Neural cell (in vitro differentiated cells): ENCODE measurements around the gene ASPSCR1. TPM values are rescaled to one million over a fixed set of nuclear protein-coding genes. Genes with fewer than 3 reads are reported as not detected.

ENCODE experiments used
- H2AFZ ChIP-seq: fragments of 200-600, 300-800 bp; sonication (generic), shearing (Covaris generic); 2 replicates; pipeline ENCODE4 v1.6.0; 2014; ENCODE audit warnings: low read depth, mild to moderate bottlenecking, antibody characterized with exemption, low read length, moderate library complexity
- H3F3A ChIP-seq: fragments of 200-600 bp; shearing (Covaris generic); 2 replicates; pipeline ENCODE4 v1.6.1; 2016; ENCODE audit warnings: mild to moderate bottlenecking, moderate library complexity, mixed read lengths, antibody characterized with exemption, low read length; ENCODE audit not compliant: insufficient read depth, poor library complexity, severe bottlenecking
- H3K27ac ChIP-seq: fragments of 200-600, 300-800 bp; sonication (generic), shearing (Covaris generic); 2 replicates; pipeline ENCODE4 v1.5.1; 2014; ENCODE audit warnings: mild to moderate bottlenecking, low read length, moderate library complexity
- H3K27me3 ChIP-seq: fragments of 300-800, 200-600 bp; sonication (generic), shearing (Covaris generic); 2 replicates; pipeline ENCODE4 v1.6.0; 2014; ENCODE audit warnings: mild to moderate bottlenecking, low read depth, low read length, moderate library complexity; ENCODE audit not compliant: insufficient read depth
- H3K36me3 ChIP-seq: fragments of 300-800, 200-600 bp; sonication (generic), shearing (Covaris generic); 2 replicates; pipeline ENCODE4 v1.5.1; 2014; ENCODE audit warnings: mild to moderate bottlenecking, antibody characterized with exemption, low read length, moderate library complexity; ENCODE audit not compliant: insufficient read depth
- H3K4me2 ChIP-seq: fragments of 300-800, 200-600 bp; sonication (generic), shearing (Covaris generic); 2 replicates; pipeline ENCODE4 v1.6.0; 2014; ENCODE audit warnings: mild to moderate bottlenecking, low read length
- H3K4me3 ChIP-seq: fragments of 300-800, 200-600 bp; sonication (generic), shearing (Covaris generic); 2 replicates; pipeline ENCODE4 v1.5.1; 2014; ENCODE audit warnings: mild to moderate bottlenecking, low read length, moderate library complexity
- H3K79me2 ChIP-seq: fragments of 200-600 bp; shearing (Covaris generic); replicated peaks from 2 replicates; pipeline ENCODE4 v1.6.0; 2014; ENCODE audit warnings: mild to moderate bottlenecking, low read length, moderate library complexity; ENCODE audit not compliant: insufficient read depth
- H3K9ac ChIP-seq: fragments of 300-800, 200-600 bp; sonication (generic), shearing (Covaris generic); 2 replicates; pipeline ENCODE4 v1.6.1; 2016; ENCODE audit warnings: mild to moderate bottlenecking, low read length, mixed read lengths
- H3K9me2 ChIP-seq: fragments of 200-600 bp; shearing (Covaris generic); 2 replicates; pipeline ENCODE4 v1.6.1; 2016; ENCODE audit warnings: mild to moderate bottlenecking, low read length, mixed read lengths; ENCODE audit not compliant: insufficient read depth
- H3K9me3 ChIP-seq: fragments of 200-600, 300-800 bp; sonication (generic), shearing (Covaris generic); 2 replicates; pipeline ENCODE4 v1.6.1; 2016; ENCODE audit warnings: mild to moderate bottlenecking, mixed run types, low read length, moderate library complexity, mixed read lengths
- H4K20me1 ChIP-seq: fragments of 200-600 bp; shearing (Covaris generic); 2 replicates; pipeline ENCODE4 v1.6.1; 2016; ENCODE audit warnings: mild to moderate bottlenecking, mixed run types; ENCODE audit not compliant: insufficient read depth
- CTCF ChIP-seq: fragments of 450-650 bp; IDR thresholded peaks from 2 replicates; pipeline ENCODE4 v1.5.1; 2014; ENCODE audit warnings: antibody characterized with exemption, mild to moderate bottlenecking, moderate library complexity; ENCODE audit not compliant: poor library complexity, severe bottlenecking
- EP300 ChIP-seq: fragments of 450-650 bp; conservative IDR thresholded peaks from 2 replicates; pipeline ENCODE4 v1.6.1; 2014; ENCODE audit warnings: antibody characterized with exemption, mild to moderate bottlenecking, moderate library complexity; ENCODE audit not compliant: poor library complexity, severe bottlenecking
- EZH2 ChIP-seq: fragments of 200-600, 300-800 bp; shearing (Covaris generic), sonication (generic); IDR thresholded peaks from 2 replicates; pipeline ENCODE4 v1.6.1; 2014; ENCODE audit warnings: antibody characterized with exemption, low read length, borderline replicate concordance, mild to moderate bottlenecking; ENCODE audit not compliant: insufficient read depth, poor library complexity, severe bottlenecking
- MXI1 ChIP-seq: fragments of 450-650 bp; conservative IDR thresholded peaks from 2 replicates; pipeline ENCODE4 v1.6.1; 2014; ENCODE audit warnings: antibody characterized with exemption, mild to moderate bottlenecking; ENCODE audit not compliant: poor library complexity, severe bottlenecking
- POLR2AphosphoS5 ChIP-seq: IDR thresholded peaks from 2 replicates; pipeline ENCODE4 v1.6.1; 2012
- RAD21 ChIP-seq: fragments of 450-650 bp; conservative IDR thresholded peaks from 2 replicates; pipeline ENCODE4 v1.6.1; 2014; ENCODE audit warnings: antibody characterized with exemption, mild to moderate bottlenecking, moderate library complexity
- REST ChIP-seq: IDR thresholded peaks from 2 replicates; pipeline ENCODE4 v1.6.1; 2012; ENCODE audit warnings: borderline replicate concordance
- SMC3 ChIP-seq: fragments of 450-650 bp; conservative IDR thresholded peaks from 2 replicates; pipeline ENCODE4 v1.6.1; 2014; ENCODE audit warnings: antibody characterized with exemption, mild to moderate bottlenecking, moderate library complexity; ENCODE audit not compliant: poor library complexity
- TAF1 ChIP-seq: IDR thresholded peaks from 2 replicates; pipeline ENCODE4 v1.6.1; 2012; ENCODE audit warnings: low read depth
- polyA plus RNA-seq: library from polyadenylated mRNA; depleted of rRNA; stranded (reverse); fragments of >200 nt; gene quantifications from 2 replicates; pipeline ENCODE4 v1.2.3, GENCODE V29; 2014

Gene ASPSCR1
- polyA plus RNA-seq, 1 donor from 2014 or later, result 28.0 TPM

- TF ChIP-seq TAF1, result no peak
- Histone ChIP-seq H4K20me1 (no peaks in the 10 kb centered on the region), H3K9ac (no peak overlapping the region), H3K79me2 (no peaks in the 10 kb centered on the region), H3K36me3 (no peaks in the 10 kb centered on the region), H3K27ac (no peak overlapping the region), H3K9me3 (no peaks in the 10 kb centered on the region), H2AFZ (no peak overlapping the region), H3K4me2 (no peak overlapping the region), H3F3A (no peaks in the 10 kb centered on the region), H3K9me2 (no peaks in the 10 kb centered on the region), H3K27me3 (no peaks in the 10 kb centered on the region), H3K4me3 (no peak overlapping the region)
Observed at GRCh38 chr17:81939881-81940385, 37.5 kb upstream of the ASPSCR1 start.

GRCh38 chr17:81940538-81941483, 36.6 kb upstream of the ASPSCR1 start:
- Histone ChIP-seq H3K9ac (peak overlapping the region; percentile 66), H3K4me3 (peak overlapping the region; percentile 55), H3K36me3 (no peaks in the 10 kb centered on the region), H3K9me3 (no peaks in the 10 kb centered on the region), H2AFZ (peak overlapping the region; percentile 4), H3K27me3 (no peaks in the 10 kb centered on the region), H3K27ac (peak overlapping the region; percentile 73), H3K9me2 (no peaks in the 10 kb centered on the region), H4K20me1 (no peaks in the 10 kb centered on the region), H3K79me2 (no peaks in the 10 kb centered on the region), H3K4me2 (no peak overlapping the region), H3F3A (no peaks in the 10 kb centered on the region)
- TF ChIP-seq SMC3 (no peak), RAD21 (no peak), EP300 (no peak), EZH2 (no peak), REST (no peak), TAF1 (no peak), CTCF (no peak), MXI1 (no peak), POLR2AphosphoS5 (no peak)
